ENCODE data around the gene GRID1. TPM values are rescaled to one million over a fixed set of nuclear protein-coding genes. Genes with fewer than 3 reads are reported as not detected.

The GRID1 gene
- total RNA-seq, 1 donor from 2014 or later: 9.2 TPM

- Mint-ChIP-seq H3K36me3 (peaks cover 3% of the 10 kb centered on the region), H3K4me3 (no peak overlapping the region), H3K27ac (no peak overlapping the region), H3K27me3 (peaks cover 4% of the 10 kb centered on the region), H3K4me1 (ENCODE audit: unreplicated experiment) (no peaks in the 10 kb centered on the region), H3K9me3 (no peaks in the 10 kb centered on the region)
- DNase-seq (ENCODE audit: extremely low spot score, unreplicated experiment): no peak
- TF ChIP-seq, protein P1, sequence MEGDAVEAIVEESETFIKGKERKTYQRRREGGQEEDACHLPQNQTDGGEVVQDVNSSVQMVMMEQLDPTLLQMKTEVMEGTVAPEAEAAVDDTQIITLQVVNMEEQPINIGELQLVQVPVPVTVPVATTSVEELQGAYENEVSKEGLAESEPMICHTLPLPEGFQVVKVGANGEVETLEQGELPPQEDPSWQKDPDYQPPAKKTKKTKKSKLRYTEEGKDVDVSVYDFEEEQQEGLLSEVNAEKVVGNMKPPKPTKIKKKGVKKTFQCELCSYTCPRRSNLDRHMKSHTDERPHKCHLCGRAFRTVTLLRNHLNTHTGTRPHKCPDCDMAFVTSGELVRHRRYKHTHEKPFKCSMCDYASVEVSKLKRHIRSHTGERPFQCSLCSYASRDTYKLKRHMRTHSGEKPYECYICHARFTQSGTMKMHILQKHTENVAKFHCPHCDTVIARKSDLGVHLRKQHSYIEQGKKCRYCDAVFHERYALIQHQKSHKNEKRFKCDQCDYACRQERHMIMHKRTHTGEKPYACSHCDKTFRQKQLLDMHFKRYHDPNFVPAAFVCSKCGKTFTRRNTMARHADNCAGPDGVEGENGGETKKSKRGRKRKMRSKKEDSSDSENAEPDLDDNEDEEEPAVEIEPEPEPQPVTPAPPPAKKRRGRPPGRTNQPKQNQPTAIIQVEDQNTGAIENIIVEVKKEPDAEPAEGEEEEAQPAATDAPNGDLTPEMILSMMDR (conservative IDR thresholded peaks at IDR 0.05): no peak
Observed at GRCh38 chr10:86233131-86233530, 133.5 kb downstream of the GRID1 start.

DNA sequence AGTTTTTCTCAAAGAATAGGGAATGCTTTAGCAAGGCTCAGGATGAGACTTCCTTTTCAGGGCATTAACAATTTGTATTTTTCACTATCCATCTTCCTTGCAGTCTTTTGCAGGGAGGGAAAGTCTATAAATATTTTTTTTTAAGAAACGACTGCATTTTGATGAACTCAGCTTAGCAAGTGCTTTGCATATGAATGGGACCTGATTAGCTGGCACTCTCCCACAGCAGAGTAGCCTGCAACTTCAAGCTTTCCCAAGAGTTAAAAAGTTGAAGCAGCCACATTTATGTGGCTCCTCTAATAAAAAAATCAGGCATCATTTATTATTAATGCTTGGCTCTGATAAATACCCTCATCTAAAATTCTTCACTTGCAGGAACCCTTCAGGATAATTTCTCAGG, 134.0 kb downstream of the GRID1 start:
- Mint-ChIP-seq H3K36me3 (peaks cover 3% of the 10 kb centered on the region), H3K9me3 (no peaks in the 10 kb centered on the region), H3K4me1 (ENCODE audit: unreplicated experiment) (no peaks in the 10 kb centered on the region), H3K27me3 (peaks cover 4% of the 10 kb centered on the region), H3K4me3 (no peak overlapping the region), H3K27ac (no peak overlapping the region)
- TF ChIP-seq, protein P1 (conservative IDR thresholded peaks at IDR 0.05): no peak
- DNase-seq (ENCODE audit: extremely low spot score, unreplicated experiment): no peak

DNA sequence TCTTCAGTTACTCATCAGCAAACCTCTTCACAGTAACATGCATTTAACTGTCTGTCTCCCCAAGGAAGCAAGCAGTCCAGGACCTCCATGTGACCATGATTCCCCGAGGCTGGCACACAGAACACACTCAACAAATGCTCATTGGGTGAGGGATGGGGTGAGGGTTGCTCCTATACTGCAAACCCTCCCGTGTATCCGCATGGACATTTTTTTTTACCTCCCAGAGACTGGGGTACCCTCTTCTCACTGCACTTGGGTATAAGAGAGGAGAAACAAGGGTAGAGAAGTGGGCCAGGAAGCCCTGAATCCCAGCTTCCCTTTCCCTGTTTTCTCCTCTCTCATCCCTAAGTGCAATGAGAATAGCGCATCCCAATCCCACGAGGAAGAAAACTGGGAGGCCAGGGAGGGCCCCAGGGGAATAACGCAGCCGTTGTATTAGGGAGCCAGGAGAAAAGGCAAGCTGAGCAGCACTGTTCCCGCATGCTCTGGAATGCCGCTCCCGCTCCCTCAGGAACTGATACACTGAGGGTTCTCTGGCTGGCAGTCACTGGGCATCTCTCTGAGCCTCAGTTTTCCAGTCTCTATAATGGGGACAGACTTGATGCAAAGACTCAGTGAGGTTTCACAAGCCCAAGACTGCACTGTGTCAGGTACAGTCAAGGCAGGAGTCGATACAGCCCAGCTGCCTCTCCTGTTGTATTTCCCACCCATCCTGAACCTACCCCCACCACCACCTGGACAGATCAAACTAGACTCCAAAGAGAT, 134.6 kb downstream of the GRID1 start:
- H3K27ac Mint-ChIP-seq: no peak overlapping the region
- H3K4me1 Mint-ChIP-seq (ENCODE audit: unreplicated experiment): no peaks in the 10 kb centered on the region
- TF ChIP-seq, protein P1 (conservative IDR thresholded peaks at IDR 0.05): no peak
- no peak overlapping the region for H3K4me3 Mint-ChIP-seq
- DNase-seq (ENCODE audit: extremely low spot score, unreplicated experiment): no peak
- H3K9me3 Mint-ChIP-seq: no peaks in the 10 kb centered on the region
- peaks cover 4% of the 10 kb centered on the region for H3K27me3 Mint-ChIP-seq
- peaks cover 3% of the 10 kb centered on the region for H3K36me3 Mint-ChIP-seq

DNA sequence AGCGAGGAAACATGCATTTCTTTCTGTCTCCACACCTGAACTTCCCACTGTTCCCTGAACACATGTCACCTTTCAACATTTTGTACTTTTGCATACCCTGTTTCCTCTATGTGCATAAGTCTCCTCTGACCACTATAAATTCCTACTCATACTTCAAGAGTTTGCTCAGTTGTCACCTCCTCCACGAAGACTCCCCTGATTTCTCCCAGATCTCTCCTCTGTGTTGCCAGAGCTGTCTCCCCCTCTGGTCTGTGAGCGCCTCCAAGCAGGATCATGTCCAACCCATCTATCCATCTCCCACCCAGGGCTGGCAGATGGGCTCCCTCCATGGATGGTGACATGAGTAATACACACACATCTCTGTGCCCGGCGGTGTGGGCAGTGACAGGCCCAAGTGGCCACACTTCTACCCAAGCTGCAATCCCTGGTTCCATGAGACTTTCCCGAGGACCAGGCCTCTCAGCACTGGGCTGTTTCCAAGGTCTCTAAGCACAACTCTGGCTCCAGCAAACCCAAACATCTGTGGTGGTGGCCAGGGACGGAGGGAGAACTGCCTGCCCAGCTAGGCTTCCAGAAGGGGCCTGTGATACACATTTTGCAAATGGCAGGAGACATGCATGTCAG, 135.9 kb downstream of the GRID1 start:
- DNase-seq (ENCODE audit: extremely low spot score, unreplicated experiment): no peak
- TF ChIP-seq, protein P1 (conservative IDR thresholded peaks at IDR 0.05): no peak
- H3K4me1 Mint-ChIP-seq (ENCODE audit: unreplicated experiment): no peaks in the 10 kb centered on the region
- peaks cover 4% of the 10 kb centered on the region for H3K27me3 Mint-ChIP-seq
- H3K9me3 Mint-ChIP-seq: no peaks in the 10 kb centered on the region
- H3K27ac Mint-ChIP-seq: no peak overlapping the region
- no peak overlapping the region for H3K4me3 Mint-ChIP-seq
- no peaks in the 10 kb centered on the region for H3K36me3 Mint-ChIP-seq

DNA sequence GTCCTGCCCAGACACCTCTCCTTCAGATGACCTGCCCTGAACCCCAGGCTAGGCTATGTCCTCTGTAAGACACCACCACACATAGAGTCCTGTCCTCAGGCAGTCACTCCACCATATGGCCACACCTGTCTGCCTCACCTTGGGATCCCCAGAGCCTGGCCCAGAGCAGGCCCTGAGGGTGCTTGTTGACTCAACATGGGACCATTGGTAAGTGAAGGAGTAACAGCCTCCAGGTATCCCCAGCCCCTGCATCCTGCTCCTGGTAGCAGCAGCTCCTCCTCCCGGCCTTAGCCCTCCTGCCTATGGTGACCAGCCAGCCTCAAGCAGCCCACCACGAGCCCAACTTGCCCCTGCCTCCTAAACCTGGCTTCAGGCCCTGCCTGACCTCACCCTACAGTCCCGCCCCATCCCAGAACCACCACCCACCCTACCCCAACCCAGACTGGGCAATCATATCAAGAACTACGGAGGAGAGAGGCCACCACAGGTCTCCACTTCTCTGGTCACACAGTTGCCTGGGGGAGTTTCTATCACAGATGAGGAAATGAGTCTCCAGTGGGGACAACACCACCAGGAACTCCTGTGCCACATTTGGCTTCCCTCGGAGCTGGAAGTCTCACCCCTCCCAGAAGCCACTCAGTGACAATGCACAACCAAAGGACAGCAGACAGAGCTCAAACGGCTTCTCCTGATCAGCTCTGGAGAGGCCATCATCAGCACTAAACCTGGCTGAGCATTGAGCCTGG, 136.6 kb downstream of the GRID1 start:
- Mint-ChIP-seq H3K27me3 (no peaks in the 10 kb centered on the region), H3K9me3 (no peaks in the 10 kb centered on the region), H3K4me1 (ENCODE audit: unreplicated experiment) (peaks cover 4% of the 10 kb centered on the region), H3K4me3 (no peak overlapping the region), H3K27ac (no peak overlapping the region), H3K36me3 (no peaks in the 10 kb centered on the region)
- DNase-seq (ENCODE audit: extremely low spot score, unreplicated experiment): no peak
- TF ChIP-seq, protein P1 (conservative IDR thresholded peaks at IDR 0.05): no peak

All from type B pancreatic cell (in vitro differentiated cells).